ENCODE results near the gene CISD1.
"Not testable (repeated sequence)": the region's sequence is repeated elsewhere in the genome, so short reads cannot be mapped to it uniquely, and the experiment has no call there.

Gene CISD1

DNA sequence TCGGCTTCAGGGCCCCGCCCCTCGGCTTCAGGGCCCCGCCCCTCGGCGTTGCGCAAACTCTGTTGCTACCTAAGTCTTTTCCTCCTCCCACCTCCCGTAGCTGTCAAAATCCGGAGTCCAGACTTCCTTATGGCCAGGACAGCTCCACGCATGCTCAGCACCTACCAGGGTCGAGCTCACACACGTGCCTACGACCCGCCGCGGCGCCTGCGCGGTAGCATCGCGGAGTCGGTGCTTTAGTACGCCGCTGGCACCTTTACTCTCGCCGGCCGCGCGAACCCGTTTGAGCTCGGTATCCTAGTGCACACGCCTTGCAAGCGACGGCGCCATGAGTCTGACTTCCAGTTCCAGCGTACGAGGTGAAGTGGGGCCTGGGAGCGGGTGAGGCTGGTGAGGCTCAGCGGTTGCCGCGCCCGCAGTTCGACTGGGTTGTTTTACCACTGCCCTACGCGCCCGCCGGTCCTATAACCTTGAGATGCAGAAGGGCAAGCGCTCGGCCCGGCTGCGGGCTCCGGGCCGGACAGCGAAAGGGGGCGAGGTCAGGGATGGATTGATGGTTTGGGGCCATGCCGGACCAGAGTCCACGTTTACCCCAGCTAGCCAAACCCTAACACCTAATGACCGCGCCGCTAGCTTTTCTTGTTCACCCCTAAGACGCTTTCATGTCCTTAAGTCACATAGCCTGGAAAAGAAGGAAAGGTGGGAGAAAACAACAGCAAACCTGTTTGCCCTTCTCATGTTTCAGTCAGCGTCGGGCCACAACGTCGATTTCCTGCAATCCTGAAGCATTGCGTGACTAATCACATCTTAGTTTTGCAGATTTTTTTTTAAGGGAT is at the start of gene CISD1:
Gene CISD1 (plus strand): TSS at position 217 of the 836 bp plus-strand sequence. CDS start 112 bp downstream, at position 329.
- peak; percentile 95 for DNase-seq

DNA sequence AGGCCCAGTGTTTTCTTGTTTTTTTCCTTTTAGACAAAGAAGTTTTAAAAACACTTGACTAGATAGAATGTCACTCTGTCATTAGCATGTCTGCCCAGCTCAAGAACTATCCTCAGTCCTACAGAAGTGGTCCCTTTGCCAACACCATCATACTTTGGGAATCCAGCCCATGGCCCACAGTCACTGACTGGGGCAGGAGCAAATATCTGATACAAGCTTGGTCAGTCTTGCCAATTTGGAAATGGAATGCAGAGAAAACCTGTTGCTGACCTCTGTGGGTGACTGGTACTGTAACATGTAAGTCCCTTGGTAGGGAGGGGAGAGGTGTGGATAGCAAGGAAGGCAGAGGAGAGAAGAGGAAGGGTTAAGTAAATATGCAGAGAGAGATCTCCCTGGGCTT is 49.1 kb upstream of the CISD1 start:
- DNase-seq: no peak

GRCh38 chr10:58220769-58221451 is 48.1 kb upstream of the CISD1 start:
- DNase-seq: no peak

DNA sequence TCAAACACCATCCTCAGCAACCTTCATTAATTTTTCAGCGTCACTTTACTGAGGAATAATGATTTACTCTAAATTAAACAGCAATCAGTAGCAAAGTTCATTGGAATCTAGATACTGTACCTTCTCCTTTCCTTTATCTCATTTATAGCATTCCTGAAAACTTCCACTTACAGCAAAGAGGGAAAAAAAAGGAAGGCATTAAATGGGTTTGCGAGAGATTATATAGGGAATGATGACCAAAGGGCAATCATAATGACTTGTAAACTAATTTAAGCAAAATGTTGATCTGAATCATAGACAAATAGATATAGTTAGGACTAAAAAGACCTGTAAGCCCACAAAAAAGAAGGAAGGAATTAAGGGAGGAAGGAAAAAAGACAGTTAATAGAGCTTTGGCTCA is 43.3 kb upstream of the CISD1 start:
- DNase-seq: no peak

DNA sequence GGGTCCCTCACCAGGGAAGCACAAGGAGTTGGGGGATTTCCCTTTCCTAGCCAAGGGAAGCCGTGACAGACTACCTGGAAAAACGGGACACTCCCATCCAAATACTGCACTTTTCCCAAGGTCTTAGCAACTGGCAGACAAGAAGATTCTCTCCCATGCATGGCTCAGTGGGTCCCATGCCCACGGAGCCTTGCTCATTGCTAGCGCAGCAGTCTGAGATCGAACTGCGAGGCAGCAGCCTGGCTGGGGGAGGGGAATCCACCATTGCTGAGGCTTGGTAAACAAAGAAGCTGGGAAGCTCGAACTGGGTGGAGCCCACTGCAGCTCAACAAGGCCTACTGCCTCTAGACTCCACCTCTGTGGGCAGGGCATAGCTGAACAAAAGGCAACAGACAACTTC is 39.1 kb upstream of the CISD1 start:
- DNase-seq: not testable (repeated sequence)

DNA sequence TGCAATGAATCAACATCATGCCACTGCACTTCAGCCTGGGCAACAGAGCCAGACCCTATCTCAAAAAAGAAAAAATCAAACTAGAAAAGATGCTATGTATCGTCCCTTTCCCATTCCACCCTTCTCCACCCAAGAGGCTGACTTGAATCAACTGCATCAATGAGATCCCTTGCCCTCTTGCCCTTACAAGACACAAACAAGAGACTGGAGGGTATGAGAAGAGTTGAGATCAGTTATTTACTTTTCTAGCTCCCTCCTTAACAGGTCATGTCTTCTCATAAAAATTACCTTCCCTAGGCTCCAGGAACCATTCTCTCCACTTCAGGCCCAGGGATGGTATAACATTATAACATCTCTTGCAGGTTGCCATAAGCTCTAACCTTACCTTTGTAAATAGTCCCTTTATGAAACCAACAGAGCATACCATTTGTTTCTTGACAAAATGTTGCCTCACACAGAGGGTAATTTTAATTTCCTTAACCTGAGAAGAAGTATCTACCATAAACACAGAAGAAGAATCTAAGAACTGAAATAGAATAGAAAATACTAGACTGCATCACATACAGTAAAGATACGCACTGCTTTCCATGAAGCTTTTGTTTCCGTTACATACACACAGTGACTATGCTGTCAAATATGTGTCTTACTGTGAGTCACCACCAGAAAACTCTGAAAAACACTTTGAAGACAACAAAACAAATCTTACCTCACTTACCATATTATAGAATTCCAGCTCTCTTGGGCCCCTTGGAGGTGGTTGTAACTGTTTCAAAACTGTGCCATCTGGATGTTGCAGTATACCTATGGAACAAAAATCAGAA is 31.7 kb upstream of the CISD1 start:
- no peak for DNase-seq

DNA sequence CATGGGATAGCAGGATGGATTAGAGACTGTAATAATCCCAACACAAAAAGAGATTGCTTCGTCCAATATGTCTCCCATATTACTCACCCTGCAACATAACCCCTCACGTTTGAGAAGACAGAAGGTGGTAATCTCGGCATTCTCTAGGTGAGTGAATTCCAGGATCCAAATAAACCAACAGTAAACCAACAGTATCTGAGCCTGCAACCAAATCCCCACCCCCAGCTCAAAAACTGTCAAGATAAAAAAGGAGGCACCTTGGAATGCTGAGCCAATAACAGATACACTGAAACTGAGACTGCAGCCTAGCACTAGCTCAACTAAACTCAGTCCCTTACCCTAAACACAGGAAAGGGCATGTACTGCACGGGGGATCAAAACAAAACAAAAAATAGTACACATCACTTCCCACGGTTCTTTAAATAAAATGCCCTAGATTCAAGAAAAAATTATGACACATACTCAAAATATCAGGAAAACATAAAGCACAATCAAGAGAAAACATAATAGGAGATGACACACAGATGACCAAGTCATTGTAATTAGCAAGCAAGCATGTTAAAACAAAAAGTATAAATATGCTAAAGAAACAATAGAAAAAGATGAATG is 29.3 kb upstream of the CISD1 start:
- DNase-seq: no peak

DNA sequence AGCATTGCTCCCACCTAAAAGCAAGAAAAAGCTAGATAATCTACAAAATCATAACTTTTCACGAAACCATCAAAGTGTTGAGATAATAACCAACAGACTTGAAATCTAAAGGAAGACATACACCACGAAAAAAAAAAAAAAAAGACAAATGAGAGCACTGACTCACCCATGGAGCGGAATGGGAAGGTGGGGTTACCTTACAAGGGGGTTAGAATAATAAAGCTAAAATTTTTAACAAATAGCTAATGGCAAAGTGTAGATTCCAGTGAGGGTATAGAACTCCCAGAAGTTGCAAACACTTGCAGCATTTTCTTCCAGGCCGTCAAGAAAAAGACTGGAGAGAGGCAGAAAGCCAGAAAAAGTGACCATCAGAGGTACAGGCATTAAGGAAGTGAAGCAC is 28.4 kb upstream of the CISD1 start:
- no peak for DNase-seq

DNA sequence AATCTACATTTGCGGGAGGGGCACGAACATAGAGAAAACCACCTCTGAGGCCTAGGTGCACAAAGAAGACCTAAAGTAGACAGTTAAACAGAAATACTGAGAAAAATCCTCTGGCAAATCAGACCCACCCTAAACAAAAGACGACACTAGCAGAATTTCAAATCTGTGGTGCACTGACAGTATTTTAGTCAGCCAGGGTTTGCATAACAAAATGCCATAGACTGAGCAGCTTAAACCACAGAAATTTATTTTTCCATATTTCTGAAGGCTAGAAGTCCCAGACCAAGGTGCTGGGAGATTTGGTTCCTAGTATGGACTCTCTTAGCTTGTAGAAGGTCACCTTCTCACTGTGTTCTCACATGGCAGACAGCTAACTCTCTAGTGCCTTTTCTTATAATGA is 27.6 kb upstream of the CISD1 start:
- no peak for DNase-seq

- no peak for DNase-seq
Measured at GRCh38 chr10:58243269-58243668, 25.7 kb upstream of the CISD1 start.

DNA sequence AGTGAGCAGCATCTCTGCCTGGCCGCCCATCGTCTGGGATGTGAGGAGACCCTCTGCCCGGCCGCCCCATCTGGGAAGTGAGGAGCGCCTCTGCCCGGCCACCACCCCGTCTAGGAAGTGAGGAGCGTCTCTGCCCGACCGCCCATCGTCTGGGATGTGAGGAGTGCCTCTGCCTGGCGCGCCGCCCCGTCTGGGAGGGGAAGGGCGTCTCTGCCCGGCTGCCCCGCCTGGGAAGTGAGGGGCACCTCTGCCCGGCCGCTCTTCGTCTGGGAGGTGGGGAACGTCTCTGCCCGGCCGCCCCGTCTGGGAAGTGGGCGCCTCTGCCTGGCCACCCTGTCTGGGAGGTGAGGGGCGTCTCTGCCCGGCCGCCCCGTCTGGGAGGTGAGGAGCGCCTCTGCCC is 25.2 kb upstream of the CISD1 start:
- DNase-seq: not testable (repeated sequence)

GRCh38 chr10:58244242-58244641 is 24.7 kb upstream of the CISD1 start:
- DNase-seq: not testable (repeated sequence)

GRCh38 chr10:58244666-58245065 is 24.3 kb upstream of the CISD1 start:
- DNase-seq: not testable (repeated sequence)

DNA sequence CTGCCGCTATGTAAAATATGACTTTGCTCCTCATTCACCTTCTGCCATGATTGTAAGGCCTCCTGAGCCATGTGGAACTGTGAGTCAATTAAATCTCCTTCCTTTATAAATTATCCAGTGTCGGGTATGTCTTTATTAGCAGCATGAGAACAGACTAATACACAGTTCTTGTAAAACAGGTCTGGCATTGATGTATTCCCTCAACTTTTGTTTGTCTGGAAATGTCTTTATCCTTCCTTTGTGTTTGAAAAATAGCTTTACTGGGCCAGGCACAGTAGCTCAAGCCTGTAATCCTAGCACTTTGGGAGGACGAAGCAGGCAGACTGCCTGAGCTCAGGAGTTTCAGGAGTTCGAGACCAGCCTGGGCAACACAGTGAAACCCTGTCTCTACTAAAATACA is 15.8 kb upstream of the CISD1 start:
- no peak for DNase-seq

GRCh38 chr10:58254644-58255043 is 14.3 kb upstream of the CISD1 start:
- no peak for DNase-seq

DNA sequence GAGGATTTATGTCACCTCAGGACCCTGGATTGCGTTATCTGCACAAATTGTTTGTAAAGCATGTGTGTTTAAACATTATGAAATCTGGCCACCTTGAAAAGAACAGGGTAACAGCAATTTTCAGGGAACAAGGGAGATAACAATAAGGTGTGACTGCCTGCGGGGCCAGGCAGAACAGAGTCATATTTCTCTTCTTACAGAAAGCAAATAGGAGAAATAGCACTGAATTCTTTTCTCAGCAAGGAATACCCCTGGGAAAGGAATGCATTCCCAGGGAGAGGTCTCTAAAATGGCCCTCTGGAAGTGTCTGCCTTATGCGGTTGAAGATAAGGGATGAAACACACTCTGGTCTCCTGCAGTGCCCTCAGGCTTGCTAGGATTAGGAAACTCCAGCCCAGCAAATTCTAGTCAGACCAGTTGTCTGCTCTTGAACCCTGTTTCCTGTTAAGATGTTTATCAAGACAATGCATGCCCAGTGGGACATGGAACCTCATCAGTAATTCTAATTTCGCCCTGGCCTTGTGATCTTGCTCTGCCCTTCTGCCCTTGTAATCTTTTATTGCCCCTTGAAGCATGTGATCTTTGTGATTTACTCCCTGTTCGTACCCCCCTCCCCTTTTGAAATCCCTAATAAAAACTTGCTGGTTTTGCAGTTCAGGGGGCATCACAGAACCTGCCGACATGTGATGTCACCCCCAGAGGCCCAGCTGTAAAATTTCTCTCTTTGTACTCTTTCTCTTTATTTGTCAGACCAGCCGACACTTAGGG is 12.8 kb upstream of the CISD1 start:
- not testable (repeated sequence) for DNase-seq

DNA sequence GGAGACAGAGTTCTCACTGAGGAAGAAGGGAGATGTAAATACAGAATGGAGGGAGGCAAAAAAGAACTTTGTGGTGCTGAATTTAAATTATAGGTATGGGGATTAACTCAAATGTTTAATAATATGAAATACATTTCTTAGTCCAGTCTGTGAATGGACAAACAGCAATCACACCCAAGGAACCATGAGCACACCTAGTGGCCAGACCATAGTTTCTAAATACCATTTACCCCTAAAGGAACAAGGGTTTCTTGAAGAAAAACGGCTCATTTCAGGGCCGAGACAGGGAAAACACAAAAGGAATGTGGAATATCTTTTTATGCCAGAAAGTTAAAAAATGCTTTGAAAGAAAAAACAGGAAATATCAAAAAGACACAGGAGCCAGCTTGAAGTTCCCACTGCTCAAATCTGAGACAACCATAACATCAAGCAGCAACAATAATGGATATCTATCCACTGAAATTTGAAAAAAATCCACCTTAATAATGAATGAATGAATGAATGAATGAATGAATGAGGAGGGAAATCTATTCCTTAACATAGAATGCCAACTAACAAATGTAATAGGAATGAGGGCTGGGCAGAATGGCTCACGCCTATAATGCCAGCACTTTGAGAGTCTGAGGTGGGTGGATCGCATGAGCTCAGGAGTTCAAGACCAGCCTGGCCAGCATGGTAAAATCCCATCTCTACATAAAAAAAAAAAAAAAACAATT is 9.8 kb upstream of the CISD1 start:
- DNase-seq: no peak

DNA sequence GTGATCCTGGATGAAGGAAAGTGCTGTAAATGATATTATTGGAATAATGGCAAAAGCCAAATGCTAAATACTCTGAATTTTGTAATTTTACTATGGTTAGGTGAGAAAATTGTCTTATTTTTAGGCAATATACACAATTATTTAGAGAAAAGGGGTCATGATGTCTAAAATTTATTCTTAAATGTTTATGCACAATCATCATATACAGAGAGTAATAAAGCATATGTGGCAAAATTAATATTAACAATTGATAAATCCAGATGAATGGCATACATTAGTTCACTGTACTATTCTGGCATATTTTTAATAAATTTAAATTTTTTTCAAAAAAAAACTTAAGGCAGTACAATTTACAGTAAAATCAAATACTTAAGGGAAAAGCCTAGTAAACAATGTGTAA is 8.6 kb upstream of the CISD1 start:
- no peak for DNase-seq

DNA sequence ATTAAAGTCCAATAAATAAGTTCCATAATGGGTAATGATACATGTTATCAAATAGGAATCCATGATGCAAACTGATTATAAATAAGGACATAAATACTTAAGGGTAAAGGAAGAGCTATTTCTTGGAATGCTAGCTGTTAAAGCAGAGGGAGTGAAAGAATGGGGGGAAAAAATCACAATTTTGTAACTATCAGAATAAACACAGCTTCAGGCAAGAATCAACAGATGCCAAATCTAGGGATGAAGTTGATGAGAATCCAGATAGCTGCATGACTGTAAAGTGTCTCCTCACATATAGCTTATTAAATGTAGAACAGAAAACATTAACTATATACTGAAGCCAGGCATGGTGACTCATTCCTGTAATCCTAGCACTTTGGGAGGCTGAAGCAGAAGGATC is 6.2 kb upstream of the CISD1 start:
- no peak for DNase-seq

DNA sequence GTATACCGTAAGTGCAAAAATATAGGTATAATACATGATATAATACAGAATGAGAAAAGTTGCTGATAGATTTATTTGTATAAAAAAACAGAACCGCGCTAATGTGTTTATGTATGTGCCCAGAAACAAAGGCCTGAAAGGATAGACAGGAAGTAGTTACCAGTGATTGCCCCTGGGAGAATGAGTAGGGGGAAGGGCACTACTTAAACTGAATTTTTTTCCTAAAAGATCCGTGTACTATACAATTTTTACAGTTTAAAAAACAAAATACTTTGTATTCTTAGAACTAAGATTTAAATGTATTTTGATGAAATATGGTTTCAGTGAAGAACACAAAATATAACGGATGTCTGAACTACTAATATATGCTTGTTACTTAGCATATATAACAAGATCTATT is 4.2 kb upstream of the CISD1 start:
- no peak for DNase-seq

DNA sequence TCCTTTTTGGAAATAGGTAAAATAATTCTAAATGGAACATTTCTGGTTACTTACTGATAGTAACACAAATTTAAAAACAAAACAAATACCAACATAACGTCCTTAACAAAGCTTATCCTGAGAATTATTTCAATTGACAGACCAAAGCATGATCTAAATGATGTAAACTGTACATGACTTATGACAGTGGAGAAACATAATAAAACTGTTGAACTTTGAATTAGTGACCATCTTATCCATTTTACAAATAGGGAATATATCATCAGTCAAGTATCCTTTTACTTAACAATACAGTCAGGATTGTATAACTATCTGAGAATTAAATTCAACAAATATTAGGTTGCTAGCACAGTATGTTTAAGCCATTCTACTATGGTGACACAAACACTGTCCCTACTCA is 3.7 kb upstream of the CISD1 start:
- no peak for DNase-seq
